Measurements from ENCODE around the gene ST8SIA3.

GRCh38 chr18:57410749-57411148 is 58.4 kb downstream of the ST8SIA3 start:
- no peak for TF ChIP-seq POLR2AphosphoS5 (IDR thresholded peaks at IDR 0.05; ENCODE audit: low read depth, low read length)
- TF ChIP-seq POLR2A (IDR thresholded peaks at IDR 0.05; ENCODE audit: low read depth, low read length), result no peak
